Keratinocyte (primary cell): ENCODE measurements around the gene FAM8A1. TPM values are rescaled to one million over a fixed set of nuclear protein-coding genes. Genes with fewer than 3 reads are reported as not detected.
A peak's percentile ranks its signal among the peaks of the same experiment; 100 is the strongest.

ENCODE experiments used
- DNase-seq: peaks from one replicate; pipeline ENCODE4 v3.0.0-alpha.2; 2011; ENCODE audit warnings: low read depth, missing footprints, low spot score
- FAIRE-seq: peaks from 2 replicates; lab custom pipeline; 2011; peaks lifted over from hg19 to GRCh38; lab: Jason Lieb, UNC
- H2AFZ ChIP-seq: 2 replicates; pipeline ENCODE4 v1.6.0; 2012; ENCODE audit warnings: low read length, control low read depth, inconsistent platforms; ENCODE audit not compliant: control insufficient read depth
- H3K27ac ChIP-seq: 2 replicates; pipeline ENCODE4 v1.5.1; 2011; ENCODE audit warnings: low read length; ENCODE audit not compliant: control insufficient read depth, insufficient read depth
- H3K27me3 ChIP-seq: 3 replicates; pipeline ENCODE4 v1.6.0; 2011; ENCODE audit warnings: low read length; ENCODE audit not compliant: control insufficient read depth, insufficient read depth; ENCODE audit errors: extremely low read depth
- H3K36me3 ChIP-seq, 2 experiments: 2 replicates in 1 of 2; 3 replicates in 1 of 2; pipeline ENCODE4 v1.5.1; 2011; ENCODE audit warnings: low read length in 2 of 2, mild to moderate bottlenecking in 1 of 2; ENCODE audit not compliant: control insufficient read depth in 2 of 2, insufficient read depth in 2 of 2; ENCODE audit errors: extremely low read depth in 1 of 2
- H3K4me1 ChIP-seq: 3 replicates; pipeline ENCODE4 v1.5.1; 2011; ENCODE audit warnings: low read length; ENCODE audit not compliant: control insufficient read depth, insufficient read depth; ENCODE audit errors: extremely low read depth
- H3K4me2 ChIP-seq: 3 replicates; pipeline ENCODE4 v1.6.0; 2011; ENCODE audit warnings: low read depth, low read length; ENCODE audit not compliant: control insufficient read depth, insufficient read depth; ENCODE audit errors: extremely low read depth
- H3K4me3 ChIP-seq, 3 experiments: fragments of 200-600 bp in 1 of 3; sonication (generic) in 1 of 3; 2 replicates in 2 of 3; 3 replicates in 1 of 3; pipeline ENCODE4 v1.5.1; 2011 to 2016; ENCODE audit warnings: low read length in 3 of 3, mild to moderate bottlenecking in 3 of 3, control low read depth in 2 of 3, inconsistent platforms in 1 of 3, low read depth in 1 of 3, mixed read lengths in 1 of 3, mixed run types in 1 of 3, moderate library complexity in 1 of 3; ENCODE audit not compliant: control insufficient read depth in 2 of 3, insufficient read depth in 2 of 3; ENCODE audit errors: extremely low read depth in 1 of 3
- H3K79me2 ChIP-seq: 2 replicates; pipeline ENCODE4 v1.6.0; 2012; ENCODE audit warnings: low read length; ENCODE audit not compliant: control insufficient read depth, insufficient read depth
- H3K9ac ChIP-seq: 3 replicates; pipeline ENCODE4 v1.6.0; 2011; ENCODE audit warnings: low read length; ENCODE audit not compliant: control insufficient read depth, insufficient read depth; ENCODE audit errors: extremely low read depth
- H3K9me1 ChIP-seq: 3 replicates; pipeline ENCODE4 v1.6.0; 2011; ENCODE audit warnings: low read length; ENCODE audit not compliant: control insufficient read depth, insufficient read depth; ENCODE audit errors: extremely low read depth
- H3K9me3 ChIP-seq: 2 replicates; pipeline ENCODE4 v1.5.1; 2012; ENCODE audit warnings: low read depth, low read length; ENCODE audit not compliant: control insufficient read depth
- H4K20me1 ChIP-seq: 3 replicates; pipeline ENCODE4 v1.6.0; 2011; ENCODE audit warnings: low read length; ENCODE audit not compliant: control insufficient read depth, insufficient read depth; ENCODE audit errors: extremely low read depth
- CTCF ChIP-seq, 3 experiments: IDR thresholded peaks in 1 of 3; conservative IDR thresholded peaks in 1 of 3; optimal IDR thresholded peaks in 1 of 3; 2 replicates in 2 of 3; 3 replicates in 1 of 3; pipeline versions ENCODE3 to v1.5.1; 2011; ENCODE audit warnings: low read length in 3 of 3, mild to moderate bottlenecking in 3 of 3, moderate library complexity in 2 of 3, control low read depth in 1 of 3, inconsistent platforms in 1 of 3; ENCODE audit not compliant: insufficient read depth in 2 of 3; ENCODE audit errors: extremely low read depth in 1 of 3
- EZH2 ChIP-seq: IDR thresholded peaks from one replicate; pipeline ENCODE4 v1.6.1; 2012; ENCODE audit warnings: inconsistent platforms, mild to moderate bottlenecking, low read length, moderate library complexity
- dilution Hi-C: fragments of 300-500 bp; cut with MboI; formaldehyde crosslinking; loops from one replicate; pipeline ENCODE4 v1.7.0; 2020; ENCODE audit warnings: low sequenced_read_pairs; ENCODE audit not compliant: extremely low pct_ligation_motif_present
- polyA plus RNA-seq, 5 experiments: library from polyadenylated mRNA; depleted of rRNA in 3 of 5; stranded (reverse) in 3 of 5; stranded (forward) in 1 of 5; unstranded in 1 of 5; fragments of >200 nt; gene quantifications; 1 replicate in 1 of 5; 2 replicates in 3 of 5; 3 replicates in 1 of 5; pipeline versions ENCODE4 v1.2.1 to v1.2.3, GENCODE V29; 2011 to 2012; ENCODE audit warnings: missing spikeins in 2 of 5, low read depth in 1 of 5, low replicate concordance in 1 of 5

FAM8A1 gene
- polyA plus RNA-seq, 1 donor (not counting 4 experiments of a cell fraction or from before 2014, with no cell fraction given): 9.1 TPM

DNA sequence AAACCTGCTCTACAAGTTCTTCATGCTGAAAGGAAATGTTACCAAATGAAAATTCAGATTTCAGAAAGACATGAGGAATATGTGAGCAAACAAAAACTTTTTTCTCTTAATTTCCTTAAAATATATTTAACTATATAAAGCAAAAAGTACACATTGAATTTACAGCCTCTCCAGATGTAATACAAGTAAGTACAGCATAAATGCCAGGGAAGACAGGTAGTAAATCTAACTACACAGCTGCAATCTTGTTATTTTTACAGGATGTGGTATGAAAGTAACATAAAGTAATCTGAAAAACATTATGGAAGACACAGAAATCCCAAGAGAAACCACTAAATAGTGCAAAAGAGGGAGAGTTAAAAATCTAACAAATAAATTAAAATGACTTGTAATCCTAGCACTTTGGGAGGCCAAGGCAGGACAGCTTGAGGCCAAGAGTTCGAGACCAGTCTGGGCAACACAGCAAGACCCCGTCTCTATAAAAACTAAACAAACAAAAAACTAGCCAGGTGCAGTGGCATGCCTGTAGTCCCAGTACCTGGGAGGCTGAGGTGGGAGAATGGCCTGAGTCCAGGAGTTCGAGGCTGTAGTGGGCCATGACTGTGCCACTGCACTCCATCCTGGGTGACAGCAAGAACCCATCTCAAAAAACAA lies 50.7 kb downstream of the FAM8A1 start:
- H3K27me3 ChIP-seq: no peaks in the 10 kb centered on the region

DNA sequence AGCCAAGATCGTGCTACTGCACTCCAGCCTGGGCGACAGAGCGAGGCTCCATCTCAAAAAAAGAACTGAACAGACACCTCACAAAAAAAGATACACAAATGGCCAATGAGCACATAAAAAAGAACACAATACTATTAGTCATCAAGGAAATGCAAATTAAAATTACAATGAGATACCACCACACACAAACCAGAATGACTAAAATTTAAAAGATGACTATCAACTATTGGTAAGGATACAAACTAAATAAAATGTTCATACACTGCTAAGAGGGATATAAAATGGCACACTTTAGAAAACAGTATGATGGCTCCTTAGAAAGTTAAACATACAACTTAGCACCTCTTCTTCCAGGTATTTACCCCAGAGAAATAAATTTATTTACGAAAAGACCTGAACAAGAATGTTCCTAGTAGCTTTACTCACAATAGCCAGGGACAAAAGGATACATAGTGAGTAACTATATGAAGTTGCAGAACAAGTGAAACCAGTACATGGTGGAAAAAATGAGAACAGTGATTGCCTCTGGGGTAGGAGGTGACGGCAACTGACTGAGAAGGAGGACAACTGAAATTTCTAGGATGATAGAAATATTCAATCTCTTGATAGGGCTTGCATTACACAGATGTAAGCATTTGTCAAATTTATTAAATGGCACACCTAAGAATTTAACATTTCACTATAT lies 53.2 kb downstream of the FAM8A1 start:
- H4K20me1 ChIP-seq: no peaks in the 10 kb centered on the region
- no peaks in the 10 kb centered on the region for H3K9me1 ChIP-seq
- peaks cover 33% of the 10 kb centered on the region for H3K79me2 ChIP-seq
- no peak for FAIRE-seq
- no peak for DNase-seq
- H3K4me2 ChIP-seq: no peak overlapping the region
- TF ChIP-seq EZH2: no peak
- TF ChIP-seq CTCF (optimal IDR thresholded peaks at IDR 0.05 in 1 of 3, IDR thresholded peaks at IDR 0.05 in 1 of 3, conservative IDR thresholded peaks at IDR 0.05 in 1 of 3; ENCODE audit: extremely low read depth in 1 of 3, insufficient read depth in 2 of 3, low read length in 3 of 3): no peak
- no peak overlapping the region for H3K27ac ChIP-seq
- no peaks in the 10 kb centered on the region for H3K9me3 ChIP-seq
- H3K4me1 ChIP-seq: peaks cover 6% of the 10 kb centered on the region
- dilution Hi-C loops: no loop called here
- H3K4me3 ChIP-seq: no peak overlapping the region
- no peaks in the 10 kb centered on the region for H3K27me3 ChIP-seq
- H2AFZ ChIP-seq: no peak overlapping the region
- H3K36me3 ChIP-seq: peaks cover 7 to 17% of the 10 kb centered on the region in 2 experiments
- no peak overlapping the region for H3K9ac ChIP-seq

More for the DNA sequence above, 50.7 kb downstream of the FAM8A1 start:
- no peaks in the 10 kb centered on the region for H4K20me1 ChIP-seq
- peaks cover 6% of the 10 kb centered on the region for H3K4me1 ChIP-seq
- H3K9me1 ChIP-seq: no peaks in the 10 kb centered on the region
- no peak for TF ChIP-seq EZH2
- no peak overlapping the region for H3K9ac ChIP-seq
- FAIRE-seq: peak; percentile 34
- no peak overlapping the region for H2AFZ ChIP-seq
- H3K79me2 ChIP-seq: peaks cover 18% of the 10 kb centered on the region
- peaks cover 3 to 15% of the 10 kb centered on the region in 2 experiments for H3K36me3 ChIP-seq
- no peak overlapping the region for H3K4me3 ChIP-seq
- dilution Hi-C loops: no loop called here
- no peak overlapping the region for H3K4me2 ChIP-seq
- no peak overlapping the region for H3K27ac ChIP-seq
- no peak for DNase-seq
- no peaks in the 10 kb centered on the region for H3K9me3 ChIP-seq
